Thymus (tissue), 11 donors: Measurements from ENCODE around the gene FRMD6. TPM values are rescaled to one million over a fixed set of nuclear protein-coding genes. Genes with fewer than 3 reads are reported as not detected.

ENCODE experiments used
- DNase-seq, 9 donors: peaks; one replicate each; pipeline ENCODE4 v3.0.0-alpha.2; 2013; ENCODE audit warnings: low spot score in 9 of 9, low read depth in 6 of 9, missing footprints in 1 of 9
- H3K27ac ChIP-seq, 2 donors: one replicate each; pipeline ENCODE4 v1.5.1; 2013; ENCODE audit warnings: control low read depth in 1 of 2, low read depth in 1 of 2, low read length in 1 of 2, mild to moderate bottlenecking in 1 of 2, moderate library complexity in 1 of 2
- H3K27me3 ChIP-seq, 2 donors: one replicate each; pipeline ENCODE4 v1.5.1; 2013; ENCODE audit warnings: low read length in 1 of 2; ENCODE audit not compliant: control insufficient read depth in 2 of 2, insufficient read depth in 1 of 2
- H3K36me3 ChIP-seq, 2 donors: one replicate each; pipeline ENCODE4 v1.5.1; 2013; ENCODE audit warnings: low read length in 1 of 2, mild to moderate bottlenecking in 1 of 2, moderate library complexity in 1 of 2; ENCODE audit not compliant: control insufficient read depth in 2 of 2, insufficient read depth in 2 of 2
- H3K4me1 ChIP-seq, 2 donors: one replicate each; pipeline ENCODE4 v1.5.1; 2013; ENCODE audit warnings: low read length in 2 of 2; ENCODE audit not compliant: control insufficient read depth in 2 of 2, insufficient read depth in 2 of 2
- H3K4me3 ChIP-seq, 2 donors: one replicate each; pipeline ENCODE4 v1.5.1; 2013; ENCODE audit warnings: low read length in 2 of 2, control low read depth in 1 of 2, mild to moderate bottlenecking in 1 of 2
- H3K9me3 ChIP-seq, 2 donors: one replicate each; pipeline ENCODE4 v1.5.1; 2013; ENCODE audit warnings: low read length in 1 of 2, mild to moderate bottlenecking in 1 of 2; ENCODE audit not compliant: control insufficient read depth in 2 of 2, insufficient read depth in 1 of 2
- WGBS: extraction: QIAGEN DNeasy Blood & Tissue Kit; methylation state at CpG from one replicate; pipeline ENCODE4 v1.1.7; 2013; 5-methylcytosine and 5-hydroxymethylcytosine counted together
- polyA plus RNA-seq: library from polyadenylated mRNA; stranded (reverse); fragments of 200-250 nt; gene quantifications from one replicate; pipeline ENCODE4 v1.2.3, GENCODE V29; 2013
- total RNA-seq: library from RNA; stranded (reverse); fragments of 120-200 nt; gene quantifications from one replicate; pipeline ENCODE4 v1.2.4, GENCODE V29; 2013
- donor health status: healthy.

FRMD6 gene
- total and polyA plus RNA-seq, 2 donors, result 8.6 to 10.2 TPM

- WGBS, result 91% methylated on average over 1 of the region's 1 CpG
These were observed 40.9 kb upstream of the FRMD6 start for GRCh38 chr14:51610771-51611170.

GRCh38 chr14:51612449-51612848, 39.3 kb upstream of the FRMD6 start:
- H3K27ac ChIP-seq, result no peak overlapping the region
- H3K9me3 ChIP-seq, result no peaks in the 10 kb centered on the region
- no peaks in the 10 kb centered on the region for H3K4me1 ChIP-seq
- no peak for DNase-seq
- H3K4me3 ChIP-seq, result no peak overlapping the region
- no peaks in the 10 kb centered on the region for H3K36me3 ChIP-seq
- 97% methylated on average over 1 of the region's 1 CpG for WGBS
- H3K27me3 ChIP-seq, result peaks cover 0 to 2% of the 10 kb centered on the region in 2 donors

More at GRCh38 chr14:51610771-51611170, 40.9 kb upstream of the FRMD6 start:
- Histone ChIP-seq H3K27me3 (peaks cover 0 to 2% of the 10 kb centered on the region in 2 donors), H3K4me3 (no peak overlapping the region), H3K36me3 (no peaks in the 10 kb centered on the region), H3K9me3 (no peaks in the 10 kb centered on the region), H3K4me1 (no peaks in the 10 kb centered on the region), H3K27ac (no peak overlapping the region)
- no peak for DNase-seq

GRCh38 chr14:51613416-51613815, 38.3 kb upstream of the FRMD6 start:
- WGBS, result 79% methylated on average over 3 of the region's 3 CpGs
- H3K9me3 ChIP-seq, result no peaks in the 10 kb centered on the region
- no peak overlapping the region for H3K27ac ChIP-seq
- no peak for DNase-seq
- H3K4me3 ChIP-seq, result no peak overlapping the region
- H3K36me3 ChIP-seq, result no peaks in the 10 kb centered on the region
- no peaks in the 10 kb centered on the region for H3K4me1 ChIP-seq
- no peaks in the 10 kb centered on the region for H3K27me3 ChIP-seq

- DNase-seq, result no peak
- Histone ChIP-seq H3K4me1 (no peaks in the 10 kb centered on the region), H3K36me3 (no peaks in the 10 kb centered on the region), H3K9me3 (no peaks in the 10 kb centered on the region), H3K27ac (no peak overlapping the region), H3K27me3 (no peaks in the 10 kb centered on the region), H3K4me3 (no peak overlapping the region)
These were observed 37.0 kb upstream of the FRMD6 start for GRCh38 chr14:51614707-51615106.

GRCh38 chr14:51616256-51616655, 35.5 kb upstream of the FRMD6 start:
- Histone ChIP-seq H3K36me3 (no peaks in the 10 kb centered on the region), H3K27me3 (no peaks in the 10 kb centered on the region), H3K27ac (no peak overlapping the region), H3K4me3 (no peak overlapping the region), H3K4me1 (no peaks in the 10 kb centered on the region), H3K9me3 (no peaks in the 10 kb centered on the region)
- DNase-seq, result no peak
- WGBS, result 100% methylated on average over 1 of the region's 1 CpG

GRCh38 chr14:51616724-51617409, 34.8 kb upstream of the FRMD6 start:
- no peaks in the 10 kb centered on the region for H3K4me1 ChIP-seq
- H3K27me3 ChIP-seq, result no peaks in the 10 kb centered on the region
- no peak overlapping the region for H3K4me3 ChIP-seq
- H3K9me3 ChIP-seq, result no peaks in the 10 kb centered on the region
- H3K36me3 ChIP-seq, result no peaks in the 10 kb centered on the region
- 73% methylated on average over 4 of the region's 4 CpGs for WGBS
- H3K27ac ChIP-seq, result no peak overlapping the region
- DNase-seq, result no peak

- no peak for DNase-seq
- H3K27me3 ChIP-seq, result no peaks in the 10 kb centered on the region
- 81% methylated on average over 4 of the region's 4 CpGs for WGBS
- no peaks in the 10 kb centered on the region for H3K36me3 ChIP-seq
- no peaks in the 10 kb centered on the region for H3K4me1 ChIP-seq
- no peaks in the 10 kb centered on the region for H3K9me3 ChIP-seq
- no peak overlapping the region for H3K4me3 ChIP-seq
- no peak overlapping the region for H3K27ac ChIP-seq
These were observed 32.1 kb upstream of the FRMD6 start for GRCh38 chr14:51619561-51619960.

- H3K36me3 ChIP-seq, result no peaks in the 10 kb centered on the region
- H3K27ac ChIP-seq, result no peak overlapping the region
- H3K4me1 ChIP-seq, result no peaks in the 10 kb centered on the region
- no peak for DNase-seq
- no peaks in the 10 kb centered on the region for H3K9me3 ChIP-seq
- H3K4me3 ChIP-seq, result no peak overlapping the region
- no peaks in the 10 kb centered on the region for H3K27me3 ChIP-seq
- 96% methylated on average over 2 of the region's 2 CpGs for WGBS
These were observed 31.7 kb upstream of the FRMD6 start for GRCh38 chr14:51620056-51620455.

GRCh38 chr14:51621654-51622053, 30.1 kb upstream of the FRMD6 start:
- DNase-seq, result no peak
- WGBS, result 97% methylated on average over 2 of the region's 2 CpGs
- no peaks in the 10 kb centered on the region for H3K27me3 ChIP-seq
- no peak overlapping the region for H3K4me3 ChIP-seq
- no peak overlapping the region for H3K27ac ChIP-seq
- H3K36me3 ChIP-seq, result no peaks in the 10 kb centered on the region
- no peaks in the 10 kb centered on the region for H3K9me3 ChIP-seq
- H3K4me1 ChIP-seq, result no peaks in the 10 kb centered on the region
